Inflammatory macrophage treated with lipopolysaccharide for 4 hours (primary cell): ENCODE data around the gene NR5A1.

Experiments used
- DNase-seq: peaks from one replicate; pipeline ENCODE4 v3.0.0-alpha.2; 2020

The NR5A1 gene

DNA sequence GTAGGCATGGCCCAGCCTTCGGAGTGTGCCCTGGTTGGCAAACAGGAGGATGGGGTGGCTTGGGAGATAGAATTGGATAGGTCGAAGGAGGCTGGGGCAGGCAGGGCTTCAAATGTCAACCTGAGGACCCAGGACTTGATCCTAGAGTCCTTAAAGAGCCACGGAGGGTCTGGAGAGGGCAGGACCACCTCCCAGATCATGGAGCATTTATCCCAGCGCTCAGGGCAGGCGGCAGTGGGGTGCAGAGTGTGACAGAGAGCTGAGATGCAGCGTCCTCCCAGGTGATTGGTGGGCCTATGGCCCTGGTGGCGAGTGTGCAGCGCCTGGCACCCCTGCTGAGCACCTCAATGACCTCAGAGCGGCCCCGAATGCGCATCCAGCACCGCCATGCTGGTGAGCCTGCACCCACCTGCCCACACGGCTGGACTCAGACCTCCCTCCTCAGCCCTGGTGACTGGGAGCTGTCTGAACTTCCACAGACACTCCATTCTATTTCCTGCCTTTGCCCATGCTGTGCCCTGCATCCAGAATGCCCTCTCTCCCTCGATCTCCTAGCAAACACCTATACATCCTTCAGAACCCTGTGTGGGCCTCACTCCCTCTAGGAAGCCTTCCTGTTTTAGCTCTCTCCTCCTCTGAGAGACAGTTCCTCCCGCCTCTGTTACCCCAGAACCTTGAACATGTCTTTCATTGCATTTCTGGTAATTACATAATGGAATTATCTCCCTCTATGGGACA lies 50.7 kb downstream of the NR5A1 start:
- DNase-seq, result no peak

DNA sequence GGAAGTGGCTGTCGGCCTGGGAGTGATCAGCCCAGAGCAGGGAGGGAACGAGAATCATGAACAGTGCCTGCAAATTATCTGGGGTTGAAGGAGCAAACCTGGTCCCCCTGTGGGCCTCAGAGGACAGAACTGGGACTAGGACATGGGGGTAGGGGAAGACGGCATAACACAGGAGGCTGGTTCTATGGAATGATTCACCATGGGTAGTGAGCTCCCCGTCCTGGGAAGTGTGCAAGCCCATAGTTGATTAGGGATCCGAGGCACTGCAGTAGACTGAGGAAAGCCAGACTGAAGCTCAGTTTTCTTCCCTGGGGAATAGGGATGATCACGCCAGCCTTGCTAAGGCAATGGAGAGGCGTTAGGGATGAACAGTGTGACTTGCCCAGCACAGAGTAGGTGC lies 51.4 kb downstream of the NR5A1 start:
- DNase-seq, result no peak

DNA sequence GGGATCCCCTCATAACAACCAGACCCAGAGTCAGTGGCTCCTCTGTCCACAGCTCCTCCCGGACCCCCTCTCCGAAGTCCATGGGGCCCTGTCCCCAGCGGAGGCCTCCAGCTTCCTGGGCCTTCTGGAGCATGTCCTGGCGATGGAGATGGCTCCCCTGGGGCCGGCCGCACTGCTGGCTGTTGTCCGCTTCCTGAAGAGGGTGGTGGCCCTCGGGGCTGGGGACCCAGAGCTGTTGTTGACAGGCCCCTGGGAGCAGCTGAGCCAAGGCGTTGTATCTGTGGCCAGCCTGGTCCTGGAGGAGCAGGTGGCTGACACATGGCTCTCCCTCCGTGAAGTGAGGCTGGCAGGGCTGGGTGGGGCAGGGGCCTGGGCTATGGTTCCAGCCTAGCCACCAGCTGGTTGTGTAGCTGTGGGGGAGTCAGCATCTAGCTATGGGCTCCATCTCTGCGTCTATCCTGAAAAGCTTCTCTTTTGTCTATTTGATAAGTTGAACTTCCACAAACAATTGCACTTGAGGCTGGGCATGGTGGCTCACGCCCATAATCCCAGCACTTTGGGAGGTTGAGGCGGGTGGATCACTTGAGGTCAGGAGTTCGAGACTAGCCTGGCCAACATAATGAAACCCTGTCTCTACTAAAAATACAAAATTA lies 52.3 kb downstream of the NR5A1 start:
- no peak for DNase-seq

DNA sequence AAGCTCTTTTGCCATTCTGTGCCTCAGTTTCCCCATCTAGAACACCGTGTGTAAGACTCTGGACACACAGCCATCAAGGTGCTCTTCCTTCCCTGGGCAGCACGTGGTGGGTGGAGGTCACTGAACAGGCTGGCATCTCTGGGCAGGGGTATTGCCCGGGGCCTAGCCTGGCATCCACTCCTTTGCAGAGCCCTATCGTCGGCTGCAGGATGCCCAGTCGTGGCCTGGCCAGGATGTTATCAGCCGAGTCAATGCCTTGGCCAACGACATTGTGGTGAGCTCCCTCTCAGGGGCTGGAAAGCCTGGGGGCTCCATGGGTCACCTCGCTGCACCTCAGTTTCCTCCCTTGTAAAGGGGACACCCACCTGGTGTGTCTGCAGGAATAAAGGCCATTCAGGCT lies 52.9 kb downstream of the NR5A1 start:
- DNase-seq, result no peak

DNA sequence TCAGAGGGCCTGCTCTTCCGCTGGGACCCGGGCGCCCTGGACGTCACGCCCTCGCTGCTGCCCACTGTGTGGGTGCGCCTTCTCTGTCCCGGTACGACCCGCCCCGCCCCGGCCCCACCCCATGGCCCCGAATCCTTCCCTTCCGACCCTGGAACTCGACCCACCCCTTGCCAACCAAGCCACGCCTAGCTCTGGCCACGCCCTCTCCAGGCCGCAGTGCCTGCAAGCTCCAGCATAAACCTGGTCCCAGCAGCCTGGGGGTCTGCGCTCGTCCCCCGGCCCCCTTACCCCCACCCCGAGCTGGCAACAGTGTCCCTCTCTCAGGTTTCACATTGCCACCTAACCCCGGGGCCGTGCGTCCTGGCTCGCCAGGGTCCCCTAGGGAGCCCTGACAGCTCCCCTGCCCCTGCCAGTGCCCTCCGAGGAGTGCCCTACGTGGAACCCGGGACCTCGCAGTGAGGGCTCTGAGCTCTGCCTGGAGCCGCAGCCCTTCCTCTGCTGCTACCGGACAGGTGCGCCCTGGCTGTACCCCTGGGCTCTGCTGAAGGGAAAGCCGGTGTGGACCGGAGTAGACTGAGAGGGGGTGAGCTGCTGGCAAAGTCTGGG lies 53.5 kb downstream of the NR5A1 start:
- no peak for DNase-seq

DNA sequence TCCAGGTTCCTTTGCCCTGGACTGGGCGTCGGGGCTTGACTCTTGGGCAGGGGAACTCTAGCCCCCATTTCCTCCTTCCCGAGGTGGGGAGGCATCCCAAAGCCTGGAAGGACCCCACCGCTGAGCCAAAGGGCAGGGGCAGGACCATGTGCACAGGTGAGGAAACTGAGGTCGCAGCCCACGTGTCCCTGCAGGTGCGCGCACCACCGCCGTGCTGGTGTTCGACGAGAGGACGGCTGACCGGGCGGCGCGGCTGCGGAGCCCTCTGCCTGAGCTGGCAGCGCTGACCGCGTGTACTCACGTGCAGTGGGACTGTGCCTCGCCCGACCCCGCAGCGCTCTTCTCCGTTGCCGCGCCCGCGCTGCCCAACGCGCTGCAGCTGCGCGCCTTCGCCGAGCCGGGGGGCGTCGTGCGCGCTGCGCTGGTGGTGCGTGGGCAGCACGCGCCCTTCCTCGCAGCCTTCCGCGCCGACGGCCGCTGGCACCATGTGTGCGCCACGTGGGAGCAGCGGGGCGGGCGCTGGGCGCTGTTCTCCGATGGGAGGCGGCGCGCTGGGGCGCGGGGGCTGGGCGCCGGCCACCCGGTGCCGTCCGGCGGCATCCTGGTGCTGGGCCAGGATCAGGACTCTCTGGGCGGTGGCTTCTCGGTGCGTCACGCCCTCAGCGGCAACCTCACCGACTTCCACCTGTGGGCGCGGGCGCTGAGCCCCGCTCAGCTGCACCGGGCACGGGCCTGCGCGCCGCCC lies 54.2 kb downstream of the NR5A1 start:
- DNase-seq, result no peak

DNA sequence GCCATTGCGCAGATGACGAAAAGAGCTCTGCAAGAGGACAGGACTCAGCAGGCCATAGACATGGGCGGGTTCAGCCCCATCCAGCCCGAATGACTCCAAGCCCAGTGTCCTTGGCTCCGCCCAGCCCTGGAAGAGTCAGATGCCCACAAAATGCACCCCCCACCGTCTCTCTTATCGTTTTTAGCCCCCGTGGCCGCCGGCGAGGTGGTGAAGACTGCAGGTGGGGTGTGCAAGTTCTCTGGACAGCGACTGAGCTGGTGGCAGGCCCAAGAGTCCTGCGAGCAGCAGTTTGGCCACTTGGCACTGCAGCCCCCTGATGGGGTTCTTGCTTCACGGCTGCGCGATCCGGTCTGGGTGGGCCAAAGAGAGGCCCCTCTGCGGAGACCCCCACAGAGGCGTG lies 54.9 kb downstream of the NR5A1 start:
- DNase-seq, result no peak

DNA sequence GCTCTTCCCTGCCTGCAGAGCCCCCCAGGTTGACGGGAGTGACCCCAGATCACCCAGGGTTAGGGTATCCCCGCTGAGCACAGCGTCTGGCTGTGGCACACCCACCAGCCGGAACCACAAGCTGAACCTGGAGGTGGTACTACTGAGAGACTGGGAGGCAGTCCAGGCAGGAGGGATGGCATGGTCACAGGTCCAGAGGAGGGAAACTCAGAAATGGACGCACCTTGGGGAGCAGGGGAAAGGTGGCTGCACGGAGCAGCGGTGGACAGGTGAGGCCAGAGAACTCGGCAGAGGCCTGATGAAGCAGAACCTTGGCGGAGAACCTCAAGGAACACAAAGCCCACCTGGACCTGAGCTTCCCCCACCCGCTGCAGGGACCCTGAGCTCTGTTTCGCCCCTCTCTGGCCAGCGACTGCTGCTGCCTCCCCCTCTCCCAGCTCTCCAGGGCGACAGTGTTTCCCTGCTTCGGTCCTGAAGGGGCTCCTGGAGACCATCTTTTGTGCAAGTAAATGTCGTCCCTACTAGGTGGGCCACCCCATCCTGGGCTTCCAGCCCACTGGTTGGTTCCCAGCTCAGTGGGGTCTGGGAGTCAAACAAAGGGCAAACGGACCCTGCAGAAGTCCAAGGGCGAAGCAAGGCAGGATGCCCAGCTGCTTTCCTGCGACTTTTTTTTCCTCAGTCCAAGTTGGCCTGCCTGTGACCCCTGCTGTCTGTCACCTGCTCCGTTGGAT lies 56.1 kb downstream of the NR5A1 start:
- no peak for DNase-seq

DNA sequence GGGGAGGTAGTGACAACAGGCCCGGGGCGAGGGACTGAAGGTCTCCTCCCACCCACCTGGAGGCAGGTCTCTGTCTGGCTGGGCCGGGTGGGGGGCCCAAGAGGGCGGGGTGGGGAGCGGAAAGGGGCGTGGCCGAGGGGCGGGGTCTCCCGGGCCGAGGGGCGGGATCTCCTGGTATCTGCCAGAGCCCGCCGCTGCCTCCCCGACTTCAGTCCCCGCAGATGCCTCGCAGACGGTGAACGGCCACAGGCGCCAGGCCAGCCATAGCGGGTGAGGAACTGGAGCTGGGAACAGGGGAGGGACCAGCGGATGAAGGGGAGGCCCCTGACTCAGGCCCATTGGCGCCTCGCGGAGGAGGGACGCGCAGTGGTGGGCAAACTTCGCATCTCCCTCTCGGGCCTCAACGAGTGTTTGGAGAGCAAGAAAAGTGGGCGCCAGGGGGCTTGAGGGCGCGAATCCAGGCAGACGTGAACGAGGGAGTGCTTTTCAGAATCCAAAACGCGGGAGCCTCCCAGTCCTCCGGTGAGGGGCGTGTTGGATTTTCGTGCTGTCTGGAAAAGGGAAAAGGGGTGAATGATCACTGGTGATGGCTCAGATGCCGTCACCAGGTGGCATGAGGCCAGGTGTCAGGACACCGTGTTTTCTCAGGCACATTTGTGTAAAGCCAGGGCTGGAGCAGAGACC lies 56.8 kb downstream of the NR5A1 start, which contains the start of gene ADGRD2:
Gene ADGRD2 (plus strand): TSS at position 211 of the 684 bp plus-strand sequence. CDS start 1,216 bp downstream, outside the sequence.
- no peak for DNase-seq

DNA sequence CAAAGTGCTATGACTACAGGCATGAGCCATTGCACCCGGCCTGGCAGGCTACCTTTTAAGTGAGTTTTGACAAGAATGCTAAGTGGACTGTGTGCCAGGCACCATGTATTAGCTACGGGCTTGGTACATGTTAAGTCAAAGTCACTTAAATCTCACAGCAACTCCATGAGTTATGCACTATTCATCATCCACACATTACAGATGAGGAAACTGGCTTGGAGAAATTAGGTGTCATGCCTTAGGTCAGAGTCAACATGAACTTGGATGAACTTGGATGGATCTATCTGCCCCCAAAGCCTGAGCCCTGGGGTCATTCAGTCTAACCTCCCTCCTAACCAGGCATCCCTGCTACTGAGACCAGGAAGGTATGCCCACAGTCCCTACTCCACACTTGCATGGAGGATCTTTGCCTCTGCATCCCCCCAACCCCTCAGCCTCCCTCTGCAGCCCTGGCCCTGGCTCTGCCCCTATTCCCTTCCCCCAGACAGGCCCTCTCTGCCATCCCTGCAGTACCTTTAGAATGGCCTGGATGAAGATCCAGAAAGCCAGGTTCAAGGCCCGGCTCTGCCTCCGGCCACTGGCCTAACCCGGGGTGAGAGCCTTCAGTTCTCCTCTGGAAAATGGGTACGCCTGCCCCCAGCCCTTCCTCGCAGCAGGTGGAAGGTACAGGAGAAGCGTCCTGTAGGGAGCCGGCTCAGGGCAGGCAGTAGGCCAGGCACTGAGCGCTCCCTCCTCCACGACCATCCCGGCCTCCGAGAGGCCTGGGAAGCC lies 57.6 kb downstream of the NR5A1 start:
- no peak for DNase-seq

DNA sequence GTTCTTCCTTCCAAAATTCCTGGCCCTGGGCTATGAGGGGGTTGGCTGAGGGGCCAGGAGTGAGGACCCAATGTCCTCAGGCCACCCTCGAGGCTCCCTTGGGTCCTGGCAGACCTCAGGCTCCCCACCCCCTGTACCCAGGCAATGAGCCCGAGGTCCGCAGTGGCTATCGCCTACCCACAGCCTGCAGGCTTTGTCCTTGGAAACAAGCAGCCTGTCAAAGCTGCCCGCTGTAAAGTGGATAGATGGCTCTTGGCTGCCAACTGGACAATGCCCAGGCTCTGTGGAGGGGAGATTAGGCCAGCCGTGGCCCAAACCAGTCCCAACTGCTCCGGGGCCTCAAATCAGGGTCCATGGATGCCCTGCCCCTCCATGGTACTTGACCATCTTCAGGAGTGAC lies 59.2 kb downstream of the NR5A1 start:
- DNase-seq, result no peak

DNA sequence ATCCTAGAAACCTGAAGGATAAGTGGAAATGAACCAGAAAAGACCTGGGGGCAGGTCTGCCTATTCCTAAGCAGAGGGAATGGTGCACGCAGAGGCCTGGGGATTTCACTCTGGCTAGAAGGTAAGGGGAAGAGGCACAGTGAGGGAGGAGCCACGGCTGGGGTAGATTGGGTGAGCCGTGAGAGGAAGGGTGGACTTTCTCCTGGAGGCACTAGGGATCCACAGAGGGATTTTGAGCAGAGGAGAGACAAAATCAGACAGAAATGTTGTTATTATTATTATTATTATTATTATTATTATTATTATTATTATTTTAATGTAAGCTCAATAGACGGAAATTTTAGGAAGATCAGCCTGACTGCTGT lies 59.9 kb downstream of the NR5A1 start:
- no peak for DNase-seq

DNA sequence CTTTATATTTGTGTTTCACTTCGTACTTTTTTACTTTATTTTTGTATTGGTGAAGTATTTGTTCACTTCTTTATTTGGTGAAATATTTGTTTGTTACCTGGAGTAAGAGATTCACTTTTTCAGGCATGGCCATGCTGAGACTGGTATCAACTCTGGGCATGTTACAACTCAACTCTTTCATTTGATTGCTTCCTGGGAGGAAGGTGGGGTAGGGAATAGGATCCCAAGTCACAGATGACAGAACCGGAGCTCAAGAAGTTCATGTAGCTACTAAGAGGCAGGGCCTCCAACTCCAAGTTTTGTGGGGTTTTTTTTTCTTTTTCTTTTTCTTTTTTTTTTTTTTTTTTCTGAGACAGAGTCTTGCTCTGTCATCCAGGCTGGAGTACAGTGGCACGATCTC lies 63.0 kb downstream of the NR5A1 start:
- DNase-seq, result no peak

DNA sequence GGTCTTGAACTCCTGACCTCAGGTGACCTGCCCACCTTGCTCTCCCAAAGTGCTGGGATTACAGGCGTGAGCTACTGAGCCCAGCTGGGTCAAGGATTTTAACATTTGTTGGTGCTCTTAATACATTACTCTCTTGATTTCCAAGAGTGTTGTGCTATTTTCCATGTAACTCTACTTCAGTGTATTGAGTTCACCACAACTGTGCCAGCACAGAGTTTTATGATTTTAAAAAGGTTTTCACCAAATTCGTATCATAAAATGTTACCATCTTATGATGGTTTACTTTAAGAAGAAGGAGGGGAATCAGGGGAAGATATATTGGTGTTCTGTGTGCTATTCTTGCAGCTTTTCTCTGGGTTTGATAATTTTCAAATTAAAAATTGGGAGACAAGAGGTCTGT lies 63.6 kb downstream of the NR5A1 start:
- DNase-seq, result no peak

DNA sequence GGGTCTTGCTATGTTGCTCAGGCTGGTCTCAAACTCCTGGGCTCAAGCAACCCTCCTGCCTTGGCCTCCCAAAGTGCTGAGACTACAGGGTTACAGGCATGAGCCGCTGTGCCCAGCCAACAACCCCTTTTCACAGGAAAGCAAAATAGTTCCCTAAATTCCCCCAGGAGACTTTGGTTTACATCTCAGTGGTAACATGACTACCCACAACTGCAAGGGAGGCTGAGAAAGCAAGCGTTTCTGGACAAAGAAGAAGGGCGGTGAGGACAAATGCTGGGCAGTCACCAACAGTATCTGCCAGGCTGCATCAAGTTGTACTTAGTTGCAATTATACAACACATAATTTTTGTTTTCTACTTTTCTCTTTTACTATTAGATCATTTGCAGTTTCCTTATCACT lies 64.4 kb downstream of the NR5A1 start:
- DNase-seq, result no peak

DNA sequence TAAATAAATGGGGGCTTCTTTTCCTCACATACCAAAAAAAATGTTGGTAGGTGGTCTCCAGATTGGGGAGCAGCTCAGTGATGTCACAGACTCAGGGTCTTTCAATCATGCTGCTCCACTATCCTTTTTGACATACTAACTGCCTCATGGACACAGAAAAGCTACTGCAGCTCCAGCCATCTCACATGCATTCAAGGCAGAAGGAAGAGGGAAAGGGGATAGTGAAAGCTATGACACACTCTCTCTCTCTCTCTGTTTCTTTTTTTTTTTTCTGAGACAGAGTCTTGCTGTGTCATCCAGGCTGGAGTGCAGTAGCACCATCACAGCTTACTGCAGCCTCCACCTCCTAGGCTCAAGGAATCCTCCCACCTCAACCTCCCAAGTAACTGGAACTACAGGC lies 64.8 kb downstream of the NR5A1 start:
- DNase-seq, result no peak

DNA sequence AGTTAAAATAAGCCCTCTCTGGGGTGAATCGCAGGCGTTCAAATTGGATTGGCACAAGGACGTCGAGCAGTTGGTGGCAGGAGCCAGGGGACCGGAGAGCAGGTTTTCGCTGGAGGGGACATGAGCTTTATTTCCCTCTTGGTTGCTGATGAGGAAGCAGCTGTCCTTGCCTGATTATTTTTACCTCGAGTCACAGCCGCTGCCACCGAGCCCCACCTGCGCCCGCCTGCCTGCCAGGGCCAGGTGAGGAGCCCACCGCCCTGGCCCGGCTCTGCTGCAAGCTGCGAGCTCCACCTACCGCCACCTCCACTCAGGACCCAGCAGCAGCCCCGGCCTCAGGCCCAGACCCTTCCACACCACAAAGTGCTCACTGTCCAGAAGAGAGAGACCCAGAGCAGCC lies 65.9 kb downstream of the NR5A1 start:
- DNase-seq, result no peak

DNA sequence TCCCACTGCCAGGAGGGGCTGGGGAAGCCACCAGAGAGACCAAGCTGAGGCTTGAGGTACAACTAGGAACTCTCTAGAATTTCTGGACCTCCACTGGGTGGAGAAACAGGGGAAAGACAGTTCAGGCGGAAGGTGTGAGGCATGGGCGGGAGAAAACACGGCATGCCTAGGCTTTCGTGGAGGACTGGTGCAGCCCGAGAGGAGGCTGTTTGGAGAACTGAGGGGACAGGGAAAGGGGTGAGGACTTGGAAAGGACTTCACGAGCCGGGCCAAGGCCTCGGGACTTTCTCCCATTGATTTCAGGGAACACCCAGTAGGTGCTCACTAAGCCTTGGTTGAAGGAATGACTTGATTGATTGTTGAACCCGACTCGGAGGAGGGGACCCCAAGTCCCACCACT lies 66.4 kb downstream of the NR5A1 start:
- no peak for DNase-seq

DNA sequence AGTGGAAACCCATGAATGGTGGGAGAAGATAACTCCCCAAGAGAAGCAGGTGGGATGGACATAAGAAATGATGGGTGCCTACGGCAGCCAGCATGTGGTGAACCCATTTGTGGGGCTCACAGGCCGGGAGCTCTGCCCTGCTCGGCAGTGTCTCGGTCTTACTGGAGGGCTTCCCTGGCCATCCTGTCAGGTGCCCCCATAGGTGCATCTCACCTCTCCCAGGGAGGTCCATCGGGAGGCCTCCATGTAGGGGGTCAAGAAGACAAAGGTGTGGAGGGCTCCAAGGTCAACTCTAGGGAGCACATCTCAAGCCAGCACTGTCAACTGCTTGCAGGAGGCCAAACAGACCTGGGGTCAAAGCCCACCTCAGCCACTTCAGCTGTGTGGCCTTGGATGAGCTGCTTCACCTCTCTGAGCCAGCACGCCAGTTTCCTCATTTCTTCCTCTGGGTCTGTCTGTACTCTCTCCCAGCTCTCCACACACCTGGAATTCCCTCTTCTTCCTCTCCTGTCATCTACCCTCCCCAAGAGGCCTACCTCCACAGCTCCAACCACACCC lies 67.4 kb downstream of the NR5A1 start:
- no peak for DNase-seq

DNA sequence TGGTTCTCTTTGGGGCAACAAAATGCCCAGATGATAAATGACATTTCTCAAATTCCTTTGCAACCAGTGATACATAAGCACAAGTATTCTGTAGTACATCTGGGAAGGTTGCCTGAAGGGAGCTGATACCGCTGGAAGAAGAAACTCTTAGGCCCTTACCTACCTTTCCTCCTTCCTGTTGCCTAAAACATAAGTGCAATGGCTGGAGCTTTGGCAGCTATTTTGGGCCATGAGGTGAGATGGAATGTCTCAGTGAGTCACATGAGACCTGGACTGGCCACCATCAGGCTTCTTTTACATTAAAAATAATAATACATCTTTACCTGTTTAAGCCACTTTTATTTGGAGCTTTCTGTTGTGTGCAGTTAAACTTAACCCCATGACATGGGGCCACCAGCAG lies 68.1 kb downstream of the NR5A1 start:
- DNase-seq, result no peak

DNA sequence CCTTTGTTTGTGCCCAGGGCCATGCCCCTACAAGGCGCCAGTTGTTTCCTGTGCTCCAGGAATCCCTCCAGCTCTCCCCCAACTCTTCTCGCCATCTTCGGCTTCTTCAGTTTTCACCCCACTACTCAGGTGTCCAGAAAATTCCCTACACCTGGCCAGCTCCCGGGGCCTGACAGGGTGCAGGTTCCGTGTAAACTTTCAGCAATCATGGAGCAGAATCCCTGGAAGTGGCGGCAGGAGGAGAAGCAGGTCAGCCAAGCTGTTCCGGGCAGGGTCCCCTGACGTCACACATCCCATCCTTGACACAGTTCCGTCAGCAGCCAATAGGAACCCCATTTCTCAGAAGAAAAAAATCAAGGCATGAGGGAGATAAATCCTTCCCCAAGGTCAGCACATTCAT lies 69.1 kb downstream of the NR5A1 start:
- no peak for DNase-seq
